ENCODE measurements around the gene LRRC32. TPM values are rescaled to one million over a fixed set of nuclear protein-coding genes. Genes with fewer than 3 reads are reported as not detected.

The LRRC32 gene
- polyA plus RNA-seq, 3 donors from 2014 or later, result 0.45 TPM; not detected in 2

DNA sequence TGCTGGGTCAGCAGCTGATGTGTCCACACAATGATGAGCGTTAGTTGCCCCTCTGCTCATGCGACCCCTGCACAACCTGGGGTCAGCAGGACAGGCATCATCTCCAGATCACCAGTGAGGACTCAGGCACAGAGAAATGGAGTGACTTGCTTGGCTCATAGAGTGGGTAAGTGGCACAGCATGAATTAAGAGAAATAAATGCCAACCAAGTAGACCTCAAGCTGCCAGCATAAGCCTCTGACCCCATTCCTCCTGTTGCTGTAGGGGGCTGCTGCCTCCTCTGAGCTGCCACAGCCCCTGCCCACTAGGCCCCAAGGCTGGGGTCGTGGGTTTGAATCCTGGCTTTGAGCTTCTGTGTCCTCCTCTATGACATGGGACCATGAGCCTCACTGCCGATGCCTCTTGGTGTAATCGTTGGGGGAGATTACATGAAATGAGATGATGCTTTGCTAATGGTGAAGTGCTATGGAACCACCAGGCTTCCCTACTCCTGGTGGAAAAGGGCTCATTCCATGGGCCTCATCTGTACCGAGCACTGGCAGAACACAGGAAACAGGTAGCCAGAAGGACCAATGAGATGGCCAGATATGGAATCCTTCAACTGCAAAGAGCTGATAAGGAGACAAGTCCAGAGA is 33.6 kb downstream of the LRRC32 start:
- Mint-ChIP-seq H3K9me3 (no peaks in the 10 kb centered on the region), H3K27me3 (ENCODE audit: low read depth in 3 of 3) (peaks cover 4 to 7% (median 4%) of the 10 kb centered on the region in 3 donors), H3K27ac (no peak overlapping the region), H3K4me1 (peaks cover 0 to 2% of the 10 kb centered on the region in 2 donors), H3K36me3 (peaks cover 0 to 3% (median 0%) of the 10 kb centered on the region in 3 donors), H3K4me3 (no peak overlapping the region)
- no peak for DNase-seq

DNA sequence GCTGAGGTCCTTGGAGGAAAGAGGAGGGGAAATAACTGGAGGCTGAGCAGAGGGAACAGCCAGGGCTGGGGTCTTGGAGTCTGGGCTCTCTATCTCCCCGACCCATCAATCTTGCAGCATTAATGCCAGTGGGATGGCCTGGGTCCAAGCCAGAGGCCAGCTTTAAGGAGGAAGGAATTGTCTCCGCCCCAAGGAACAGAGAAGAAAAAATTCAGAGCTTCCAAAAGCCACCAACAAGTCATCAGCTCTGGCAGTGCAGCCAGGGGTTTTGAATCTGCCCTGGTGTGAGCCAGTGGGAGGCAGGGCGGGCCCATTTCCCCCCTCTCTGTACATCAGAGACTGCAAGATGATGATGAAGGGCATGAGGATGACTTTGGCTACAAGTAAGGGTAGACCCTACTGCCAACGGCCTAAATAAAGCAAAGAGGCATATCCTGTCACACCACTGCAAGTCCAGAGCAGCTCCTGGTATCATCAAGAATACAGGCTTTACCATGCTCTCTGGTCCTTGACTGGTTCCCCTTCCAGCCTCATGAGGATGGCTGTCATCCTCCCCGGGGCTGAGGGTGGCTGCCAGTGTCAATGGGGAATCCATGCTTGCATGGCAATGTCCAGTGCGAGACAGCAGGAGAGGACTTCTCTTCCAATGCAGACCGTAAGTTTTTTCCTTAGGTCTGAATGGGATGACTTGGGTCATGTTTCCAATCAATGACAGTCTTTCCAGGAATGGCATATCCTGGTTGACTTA is 34.4 kb downstream of the LRRC32 start:
- peaks cover 0 to 2% of the 10 kb centered on the region in 2 donors for H3K4me1 Mint-ChIP-seq
- H3K4me3 Mint-ChIP-seq, result no peak overlapping the region
- H3K27ac Mint-ChIP-seq, result no peak overlapping the region
- peaks cover 4 to 7% (median 4%) of the 10 kb centered on the region in 3 donors for H3K27me3 Mint-ChIP-seq (ENCODE audit: low read depth in 3 of 3)
- peaks cover 0 to 3% (median 0%) of the 10 kb centered on the region in 3 donors for H3K36me3 Mint-ChIP-seq
- H3K9me3 Mint-ChIP-seq, result no peaks in the 10 kb centered on the region
- DNase-seq, result no peak

- no peak for DNase-seq
- Mint-ChIP-seq H3K36me3 (peaks cover 0 to 7% (median 0%) of the 10 kb centered on the region in 3 donors), H3K27me3 (ENCODE audit: low read depth in 3 of 3) (peaks cover 4 to 8% (median 7%) of the 10 kb centered on the region in 3 donors), H3K27ac (no peak overlapping the region), H3K4me3 (no peak overlapping the region), H3K4me1 (peaks cover 2 to 5% of the 10 kb centered on the region in 2 donors), H3K9me3 (no peaks in the 10 kb centered on the region)
Measured at GRCh38 chr11:76634886-76635285, 35.7 kb downstream of the LRRC32 start.

- Mint-ChIP-seq H3K4me3 (no peak overlapping the region), H3K4me1 (peaks cover 5 to 11% of the 10 kb centered on the region in 2 donors), H3K27me3 (ENCODE audit: low read depth in 3 of 3) (peaks cover 5 to 14% (median 6%) of the 10 kb centered on the region in 3 donors), H3K9me3 (no peaks in the 10 kb centered on the region), H3K36me3 (peaks cover 0 to 7% (median 0%) of the 10 kb centered on the region in 3 donors), H3K27ac (no peak overlapping the region)
- no peak for DNase-seq
Measured at GRCh38 chr11:76632492-76632891, 38.1 kb downstream of the LRRC32 start.

GRCh38 chr11:76631566-76632308 is 38.8 kb downstream of the LRRC32 start:
- H3K9me3 Mint-ChIP-seq, result no peaks in the 10 kb centered on the region
- no peak for DNase-seq
- peaks cover 8 to 17% (median 11%) of the 10 kb centered on the region in 3 donors for H3K27me3 Mint-ChIP-seq (ENCODE audit: low read depth in 3 of 3)
- H3K36me3 Mint-ChIP-seq, result peaks cover 0 to 7% (median 0%) of the 10 kb centered on the region in 3 donors
- no peak overlapping the region for H3K27ac Mint-ChIP-seq
- no peak overlapping the region for H3K4me3 Mint-ChIP-seq
- peaks cover 12 to 18% of the 10 kb centered on the region in 2 donors for H3K4me1 Mint-ChIP-seq

DNA sequence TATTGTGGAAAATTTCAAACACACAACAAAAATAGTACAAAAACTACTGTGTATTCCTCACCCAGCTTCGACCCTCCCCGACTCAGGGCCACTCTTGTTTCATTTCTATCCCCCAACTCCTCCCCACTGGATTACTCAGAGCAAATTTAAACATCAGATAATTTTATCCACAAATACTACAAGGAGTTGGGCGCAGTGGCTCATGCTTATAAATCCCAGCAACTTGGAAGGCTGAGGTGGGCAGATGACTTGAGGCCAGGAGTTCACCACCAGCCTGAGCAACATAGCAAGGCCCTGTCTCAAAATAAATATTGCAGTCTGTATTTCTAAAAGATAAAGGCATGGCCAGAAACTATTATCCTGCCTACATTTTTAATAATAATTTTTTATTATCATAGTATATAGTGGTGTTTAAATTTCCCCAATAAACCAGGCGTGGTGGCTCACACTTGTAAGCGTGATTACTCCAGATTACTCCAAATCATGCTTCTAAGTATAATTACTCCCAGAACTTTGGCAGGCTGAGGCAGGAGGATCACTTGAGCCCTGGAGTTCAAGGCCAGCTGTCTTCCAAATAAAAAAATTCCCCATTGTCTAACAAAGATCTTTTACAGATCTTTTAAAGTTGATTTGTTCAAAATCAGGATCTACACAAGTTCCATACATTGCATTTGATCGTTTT is 39.8 kb downstream of the LRRC32 start:
- Mint-ChIP-seq H3K27ac (peak overlapping the region in 2 of 6 donors; percentile 25 to 71), H3K27me3 (ENCODE audit: low read depth in 3 of 3) (peaks cover 12 to 19% (median 18%) of the 10 kb centered on the region in 3 donors), H3K4me1 (peaks cover 22 to 28% of the 10 kb centered on the region in 2 donors), H3K36me3 (peaks cover 0 to 7% (median under 1%) of the 10 kb centered on the region in 3 donors), H3K4me3 (no peak overlapping the region), H3K9me3 (peaks cover 0 to 3% (median 1%) of the 10 kb centered on the region in 6 donors)
- DNase-seq, result no peak

DNA sequence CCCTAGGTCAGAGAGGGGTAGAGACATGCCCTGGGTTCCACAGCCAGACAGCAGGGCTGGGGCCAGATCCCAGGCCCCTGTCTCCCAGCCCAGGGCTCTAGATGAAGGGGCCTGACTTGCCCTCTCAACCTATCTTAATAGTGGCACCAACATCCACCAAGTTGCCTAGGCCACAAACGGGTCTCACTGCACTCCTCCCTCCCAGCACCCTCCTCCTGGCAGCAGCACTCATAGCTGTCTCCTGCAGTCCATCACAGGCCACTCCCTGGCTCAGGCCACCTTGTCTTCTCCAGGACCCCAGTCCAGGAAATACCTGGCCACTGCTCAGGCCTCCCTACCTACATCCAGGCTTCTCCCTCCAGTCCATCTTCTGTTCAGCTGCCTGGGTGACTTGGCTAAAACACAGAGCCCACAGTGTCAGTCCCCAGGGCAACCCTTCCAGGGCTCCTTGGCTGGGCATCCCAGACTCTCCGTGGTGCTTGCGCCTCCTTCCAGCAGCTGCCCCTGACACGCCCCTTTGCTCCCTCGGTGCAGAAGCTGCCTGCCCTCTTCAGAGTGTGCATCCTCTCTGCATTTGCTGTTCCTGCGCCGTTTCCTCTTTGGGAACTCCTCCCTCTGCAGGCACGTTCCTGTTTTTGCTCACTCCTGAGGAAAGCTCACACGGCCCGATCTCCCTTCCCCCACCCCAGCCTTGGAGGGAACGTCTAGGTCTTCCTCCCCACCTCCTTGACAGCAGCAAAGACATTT is 40.5 kb downstream of the LRRC32 start:
- peak overlapping the region in 3 of 6 donors; percentile 25 to 71 (median 47) for H3K27ac Mint-ChIP-seq
- no peak overlapping the region for H3K4me3 Mint-ChIP-seq
- no peak for DNase-seq
- peaks cover 0 to 10% (median 6%) of the 10 kb centered on the region in 6 donors for H3K9me3 Mint-ChIP-seq
- peaks cover 22 to 33% of the 10 kb centered on the region in 2 donors for H3K4me1 Mint-ChIP-seq
- peaks cover 20 to 24% (median 21%) of the 10 kb centered on the region in 3 donors for H3K27me3 Mint-ChIP-seq (ENCODE audit: low read depth in 3 of 3)
- H3K36me3 Mint-ChIP-seq, result peaks cover 0 to 6% (median 5%) of the 10 kb centered on the region in 3 donors

DNA sequence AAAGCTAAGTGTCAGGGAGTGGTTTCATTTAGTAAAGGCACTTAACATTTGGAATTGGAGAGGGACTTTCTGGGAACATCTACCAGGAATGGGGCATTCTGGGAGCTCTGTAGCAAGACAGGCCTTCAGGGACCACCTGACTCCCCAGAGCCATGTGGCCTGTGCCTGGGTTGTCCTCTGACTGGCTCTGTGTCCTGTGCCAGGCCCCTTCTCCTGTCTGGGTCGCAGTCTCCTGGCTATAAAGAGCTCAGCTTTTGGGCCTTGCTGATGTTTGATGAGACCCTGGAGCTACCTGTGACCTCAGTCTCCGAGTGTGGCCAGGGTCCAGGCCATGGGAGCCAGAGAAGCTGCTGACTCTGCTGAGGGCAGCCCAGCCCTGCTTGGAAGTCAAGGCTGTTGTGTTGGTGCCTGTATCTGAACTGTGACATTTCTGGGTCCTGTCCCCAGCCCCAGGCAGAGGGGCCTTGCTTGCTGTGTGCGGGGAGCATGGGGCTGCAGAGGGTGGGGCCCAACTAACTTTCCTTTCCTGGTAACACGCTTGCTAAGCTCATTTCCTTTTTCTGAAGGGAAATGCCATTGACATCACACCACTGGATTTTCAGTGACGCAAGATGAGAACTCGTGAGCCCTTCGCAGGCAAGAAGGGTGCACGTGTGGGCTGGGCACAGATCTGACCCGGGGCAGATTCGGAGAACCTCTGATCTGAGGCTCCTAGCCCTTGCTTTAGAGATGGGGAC is 41.3 kb downstream of the LRRC32 start:
- H3K9me3 Mint-ChIP-seq, result peaks cover 0 to 10% (median 6%) of the 10 kb centered on the region in 6 donors
- H3K4me1 Mint-ChIP-seq, result peaks cover 22 to 33% of the 10 kb centered on the region in 2 donors
- peak overlapping the region in 2 of 6 donors; percentile 11 to 20 for H3K27ac Mint-ChIP-seq
- peaks cover 20 to 24% (median 23%) of the 10 kb centered on the region in 3 donors for H3K27me3 Mint-ChIP-seq (ENCODE audit: low read depth in 3 of 3)
- no peak overlapping the region for H3K4me3 Mint-ChIP-seq
- H3K36me3 Mint-ChIP-seq, result peaks cover 0 to 6% (median 5%) of the 10 kb centered on the region in 3 donors
- DNase-seq, result no peak

GRCh38 chr11:76628408-76628947 is 42.1 kb downstream of the LRRC32 start:
- Mint-ChIP-seq H3K27ac (no peak overlapping the region), H3K4me3 (no peak overlapping the region), H3K27me3 (ENCODE audit: low read depth in 3 of 3) (peaks cover 20 to 26% (median 25%) of the 10 kb centered on the region in 3 donors), H3K9me3 (peaks cover 0 to 10% (median 6%) of the 10 kb centered on the region in 6 donors), H3K4me1 (peaks cover 22 to 33% of the 10 kb centered on the region in 2 donors), H3K36me3 (peaks cover 0 to 6% (median 5%) of the 10 kb centered on the region in 3 donors)
- no peak for DNase-seq

DNA sequence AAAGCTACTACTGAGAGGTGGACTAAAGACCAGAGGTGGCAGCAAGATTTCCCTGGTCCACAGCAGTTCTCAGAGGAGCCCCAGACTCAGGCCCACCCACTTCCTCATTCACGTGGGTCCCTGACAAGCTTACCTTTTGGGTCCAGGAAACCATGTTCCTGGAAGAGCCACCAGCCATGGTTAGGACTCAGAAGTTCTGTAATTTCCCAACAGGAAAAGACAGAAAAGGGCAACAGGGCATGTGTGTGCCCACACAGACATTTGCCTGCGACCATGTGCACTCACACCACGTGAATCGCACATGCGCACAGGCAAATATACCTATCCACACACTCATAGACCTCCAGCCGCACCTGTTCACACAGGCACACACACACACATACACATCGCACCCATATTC is 42.9 kb downstream of the LRRC32 start:
- Mint-ChIP-seq H3K27me3 (ENCODE audit: low read depth in 3 of 3) (peaks cover 20 to 29% (median 26%) of the 10 kb centered on the region in 3 donors), H3K36me3 (peaks cover 0 to 6% (median 5%) of the 10 kb centered on the region in 3 donors), H3K9me3 (peaks cover 0 to 10% (median 6%) of the 10 kb centered on the region in 6 donors), H3K4me3 (no peak overlapping the region), H3K4me1 (peaks cover 22 to 33% of the 10 kb centered on the region in 2 donors), H3K27ac (no peak overlapping the region)
- DNase-seq, result no peak

- peaks cover 22 to 33% of the 10 kb centered on the region in 2 donors for H3K4me1 Mint-ChIP-seq
- peak; percentile 77 to 78 (median 77) for DNase-seq
- H3K27ac Mint-ChIP-seq, result peak overlapping the region in 2 of 6 donors; percentile 79 to 85
- H3K4me3 Mint-ChIP-seq, result peak overlapping the region; percentile 7 to 73 (median 62)
- H3K36me3 Mint-ChIP-seq, result peaks cover 0 to 6% (median 5%) of the 10 kb centered on the region in 3 donors
- peaks cover 0 to 10% (median 6%) of the 10 kb centered on the region in 6 donors for H3K9me3 Mint-ChIP-seq
- H3K27me3 Mint-ChIP-seq (ENCODE audit: low read depth in 3 of 3), result peaks cover 20 to 30% (median 29%) of the 10 kb centered on the region in 3 donors
Measured at GRCh38 chr11:76626921-76627401, 43.6 kb downstream of the LRRC32 start.
